Measurements from ENCODE around the gene GLRA1. TPM values are rescaled to one million over a fixed set of nuclear protein-coding genes. Genes with fewer than 3 reads are reported as not detected.

The GLRA1 gene
- total RNA-seq, 2 experiments from 2014 or later, result not detected

- DNase-seq (no peak), ATAC-seq (no peak)
- H3K4me3 Mint-ChIP-seq, result no peak overlapping the region
- no peak for TF ChIP-seq CTCF (IDR thresholded peaks at IDR 0.05)
- H3K27ac Mint-ChIP-seq, result no peak overlapping the region
- ChIA-PET POLR2A (no interaction called here), CTCF (no interaction called here)
- intact Hi-C loops (cut with micrococcal nuclease), result no loop called here
- H3K4me1 Mint-ChIP-seq (ENCODE audit: low read depth), result no peaks in the 10 kb centered on the region
- H3K9me3 Mint-ChIP-seq, result no peaks in the 10 kb centered on the region
- H3K36me3 Mint-ChIP-seq (ENCODE audit: low read depth), result no peaks in the 10 kb centered on the region
- H3K27me3 Mint-ChIP-seq, result no peaks in the 10 kb centered on the region
Observed at GRCh38 chr5:151885138-151885908, 39.3 kb downstream of the GLRA1 start.

GRCh38 chr5:151881621-151882225 lies 42.9 kb downstream of the GLRA1 start:
- intact Hi-C loops (cut with micrococcal nuclease), result no loop called here

GRCh38 chr5:151880324-151880723 lies 44.3 kb downstream of the GLRA1 start:
- no peak for TF ChIP-seq CTCF (IDR thresholded peaks at IDR 0.05)
- H3K9me3 Mint-ChIP-seq, result peaks cover 7% of the 10 kb centered on the region
- intact Hi-C loops (cut with micrococcal nuclease), result no loop called here

More at GRCh38 chr5:151881621-151882225, 42.9 kb downstream of the GLRA1 start:
- ATAC-seq (no peak), DNase-seq (no peak)
- Mint-ChIP-seq H3K9me3 (peaks cover 4% of the 10 kb centered on the region), H3K27me3 (no peaks in the 10 kb centered on the region), H3K4me3 (no peak overlapping the region), H3K4me1 (ENCODE audit: low read depth) (no peaks in the 10 kb centered on the region), H3K27ac (no peak overlapping the region), H3K36me3 (ENCODE audit: low read depth) (no peaks in the 10 kb centered on the region)
- POLR2A ChIA-PET, result no interaction called here
- no peak for TF ChIP-seq CTCF (IDR thresholded peaks at IDR 0.05)
- CTCF ChIA-PET, result interaction anchor here (0.6 kb wide), 1 partner anchor 367 kb away, joined by 3 read pairs; no protein-coding TSS in a partner anchor

GRCh38 chr5:151873701-151874100 lies 51.0 kb downstream of the GLRA1 start:
- POLR2A ChIA-PET, result no interaction called here
- Mint-ChIP-seq H3K4me1 (ENCODE audit: low read depth) (peaks cover under 1% of the 10 kb centered on the region), H3K4me3 (no peak overlapping the region), H3K36me3 (ENCODE audit: low read depth) (no peaks in the 10 kb centered on the region), H3K27me3 (no peaks in the 10 kb centered on the region), H3K27ac (no peak overlapping the region), H3K9me3 (peaks cover 7% of the 10 kb centered on the region)
- intact Hi-C loops (cut with micrococcal nuclease), result no loop called here
- no peak for TF ChIP-seq CTCF (IDR thresholded peaks at IDR 0.05)
- no peak for DNase-seq
- no peak for ATAC-seq
- CTCF ChIA-PET, result interaction anchor here (0.8 kb wide), 1 partner anchor 20 kb away, joined by 3 read pairs; no protein-coding TSS in a partner anchor

More at GRCh38 chr5:151880324-151880723, 44.3 kb downstream of the GLRA1 start:
- H3K4me1 Mint-ChIP-seq (ENCODE audit: low read depth), result no peaks in the 10 kb centered on the region
- DNase-seq (no peak), ATAC-seq (no peak)
- no peaks in the 10 kb centered on the region for H3K27me3 Mint-ChIP-seq
- ChIA-PET CTCF (no interaction called here), POLR2A (no interaction called here)
- no peak overlapping the region for H3K4me3 Mint-ChIP-seq
- H3K36me3 Mint-ChIP-seq (ENCODE audit: low read depth), result no peaks in the 10 kb centered on the region
- no peak overlapping the region for H3K27ac Mint-ChIP-seq

GRCh38 chr5:151872701-151873100 lies 52.0 kb downstream of the GLRA1 start:
- Mint-ChIP-seq H3K4me3 (no peak overlapping the region), H3K36me3 (ENCODE audit: low read depth) (no peaks in the 10 kb centered on the region), H3K4me1 (ENCODE audit: low read depth) (peaks cover 4% of the 10 kb centered on the region), H3K9me3 (peaks cover 7% of the 10 kb centered on the region), H3K27ac (no peak overlapping the region), H3K27me3 (no peaks in the 10 kb centered on the region)
- ATAC-seq (no peak), DNase-seq (no peak)
- POLR2A ChIA-PET, result interaction anchor here (0.7 kb wide), 1 partner anchor 80 kb away, joined by 3 read pairs; no protein-coding TSS in a partner anchor
- TF ChIP-seq CTCF (IDR thresholded peaks at IDR 0.05), result no peak
- CTCF ChIA-PET, result no interaction called here
- intact Hi-C loops (cut with micrococcal nuclease), result no loop called here

Measured in activated CD8-positive, alpha-beta T cell treated with anti-CD3 and anti-CD28 coated beads for 36 hours (primary cell).